GM18867 (cell line): ENCODE results near the gene KANSL1.
A peak's percentile ranks its signal among the peaks of the same experiment; 100 is the strongest.
"Not testable (repeated sequence)": the region's sequence is repeated elsewhere in the genome, so short reads cannot be mapped to it uniquely, and the experiment has no call there.

Source experiments
- ATAC-seq: cut with Tn5 transposase; IDR thresholded peaks from one replicate; pipeline ENCODE4 v1.9.1; 2021; ENCODE audit warnings: mild to moderate bottlenecking, moderate library complexity; ENCODE audit not compliant: unreplicated experiment

The KANSL1 gene

GRCh38 chr17:46193151-46193625 is at the start of gene KANSL1:
KANSL1 (minus strand) TSS chr17:46193429; CDS start chr17:46172143, 21,286 bp downstream.
- ATAC-seq: peak; percentile 67

- not testable (repeated sequence) for ATAC-seq
Observed at GRCh38 chr17:46231359-46231758, 38.1 kb upstream of the KANSL1 start.

- peak; percentile 99 for ATAC-seq
Observed at GRCh38 chr17:46225274-46225794, 32.1 kb upstream of the KANSL1 start.

GRCh38 chr17:46224864-46225263 is 31.6 kb upstream of the KANSL1 start:
- peak; percentile 36 for ATAC-seq

GRCh38 chr17:46223041-46223440 is 29.8 kb upstream of the KANSL1 start:
- not testable (repeated sequence) for ATAC-seq

GRCh38 chr17:46216682-46217081 is 23.5 kb upstream of the KANSL1 start:
- ATAC-seq: no peak

GRCh38 chr17:46212634-46213435 is 19.6 kb upstream of the KANSL1 start:
- no peak for ATAC-seq

- no peak for ATAC-seq
Observed at GRCh38 chr17:46208997-46209396, 15.8 kb upstream of the KANSL1 start.

- ATAC-seq: no peak
Observed at GRCh38 chr17:46205975-46206374, 12.7 kb upstream of the KANSL1 start.

GRCh38 chr17:46202424-46202823 is 9.2 kb upstream of the KANSL1 start:
- no peak for ATAC-seq

GRCh38 chr17:46201491-46201890 is 8.3 kb upstream of the KANSL1 start:
- no peak for ATAC-seq

GRCh38 chr17:46200197-46200596 is 7.0 kb upstream of the KANSL1 start:
- no peak for ATAC-seq

GRCh38 chr17:46199379-46199778 is 6.2 kb upstream of the KANSL1 start:
- no peak for ATAC-seq

- no peak for ATAC-seq
Observed at GRCh38 chr17:46198233-46198632, 5.0 kb upstream of the KANSL1 start.

GRCh38 chr17:46197530-46197929 is 4.3 kb upstream of the KANSL1 start:
- no peak for ATAC-seq

- ATAC-seq: no peak
Observed at GRCh38 chr17:46195939-46196716, 2.9 kb upstream of the KANSL1 start.

GRCh38 chr17:46195217-46195855 is 2.1 kb upstream of the KANSL1 start:
- ATAC-seq: no peak

GRCh38 chr17:46194393-46195216 is 1.4 kb upstream of the KANSL1 start:
- no peak for ATAC-seq

GRCh38 chr17:46193626-46194392 is 580 bp upstream of the KANSL1 start:
- peak; percentile 59 for ATAC-seq
